Skeletal muscle satellite cell (primary cell): ENCODE measurements around the gene TMEM50B.

Source experiments
- H3K27me3 ChIP-seq: 2 replicates; pipeline ENCODE4 v1.7.0; 2013; ENCODE audit warnings: low read length; ENCODE audit not compliant: control insufficient read depth, insufficient read depth
- H3K36me3 ChIP-seq: 2 replicates; pipeline ENCODE4 v1.7.0; 2013; ENCODE audit warnings: mild to moderate bottlenecking, control low read depth, low read length; ENCODE audit not compliant: insufficient read depth
- H3K4me1 ChIP-seq: 2 replicates; pipeline ENCODE4 v1.7.0; 2013; ENCODE audit warnings: low read length; ENCODE audit not compliant: control insufficient read depth, insufficient read depth
- H3K4me2 ChIP-seq: 2 replicates; pipeline ENCODE4 v1.7.0; 2013; ENCODE audit warnings: mild to moderate bottlenecking, low read length
- H3K4me3 ChIP-seq: 2 replicates; pipeline ENCODE4 v1.7.0; 2013; ENCODE audit warnings: low read length
- H3K9ac ChIP-seq: 2 replicates; pipeline ENCODE4 v1.7.0; 2013; ENCODE audit warnings: mild to moderate bottlenecking, low read depth, low read length, moderate library complexity
- H3K9me3 ChIP-seq: replicated peaks from 2 replicates; pipeline ENCODE4 v1.7.0; 2013; ENCODE audit warnings: mild to moderate bottlenecking, control low read depth, low read length

The TMEM50B gene

GRCh38 chr21:33495743-33496142 lies 16.0 kb upstream of the TMEM50B start:
- Histone ChIP-seq H3K4me2 (no peak overlapping the region), H3K4me1 (peaks cover 4% of the 10 kb centered on the region), H3K27me3 (peaks cover 5% of the 10 kb centered on the region), H3K9ac (no peak overlapping the region), H3K9me3 (no peaks in the 10 kb centered on the region), H3K36me3 (no peaks in the 10 kb centered on the region), H3K4me3 (no peak overlapping the region)

DNA sequence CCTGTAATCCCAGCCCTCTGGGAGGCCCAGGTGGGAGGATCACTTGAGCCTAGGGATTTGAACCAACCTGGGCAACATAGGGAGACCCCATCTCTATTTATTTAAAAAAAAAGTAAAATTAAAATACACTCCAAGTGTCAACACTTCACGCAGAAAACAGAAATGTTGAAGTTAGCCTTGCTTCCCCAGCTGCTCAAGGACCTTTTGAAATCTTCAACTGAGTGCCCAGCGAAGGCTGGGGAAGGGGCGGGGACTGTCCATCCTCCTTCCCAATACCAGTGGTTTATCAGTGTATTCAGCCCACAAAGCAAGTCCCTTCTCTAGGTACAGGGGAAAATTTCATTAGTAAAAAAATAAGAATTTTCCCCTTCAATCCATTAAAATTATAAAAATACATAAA lies 14.0 kb upstream of the TMEM50B start:
- Histone ChIP-seq H3K4me2 (no peak overlapping the region), H3K9me3 (no peaks in the 10 kb centered on the region), H3K4me1 (peaks cover 6% of the 10 kb centered on the region), H3K27me3 (peaks cover 5% of the 10 kb centered on the region), H3K4me3 (no peak overlapping the region), H3K9ac (no peak overlapping the region), H3K36me3 (no peaks in the 10 kb centered on the region)

DNA sequence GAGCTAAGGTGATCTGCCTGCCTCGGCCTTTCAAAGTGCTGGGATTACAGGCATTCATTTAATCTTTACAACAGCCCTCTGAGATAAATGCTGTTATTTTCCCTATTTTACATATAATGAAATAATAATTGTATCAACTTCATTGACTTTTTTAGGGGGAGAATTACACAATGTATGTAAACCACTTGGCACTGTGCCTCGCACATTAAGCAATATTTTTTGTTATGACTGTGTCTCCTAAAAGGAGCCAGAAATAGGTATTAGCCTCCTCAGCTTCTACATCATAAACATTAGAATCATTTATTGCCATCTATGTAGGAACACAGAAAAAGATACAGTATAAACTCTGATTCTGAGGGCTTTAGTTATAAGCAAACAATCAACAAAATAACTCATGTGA lies 12.8 kb upstream of the TMEM50B start:
- Histone ChIP-seq H3K27me3 (peaks cover 5% of the 10 kb centered on the region), H3K4me1 (peaks cover 6% of the 10 kb centered on the region), H3K9ac (no peak overlapping the region), H3K9me3 (no peaks in the 10 kb centered on the region), H3K4me3 (no peak overlapping the region), H3K36me3 (no peaks in the 10 kb centered on the region), H3K4me2 (no peak overlapping the region)

DNA sequence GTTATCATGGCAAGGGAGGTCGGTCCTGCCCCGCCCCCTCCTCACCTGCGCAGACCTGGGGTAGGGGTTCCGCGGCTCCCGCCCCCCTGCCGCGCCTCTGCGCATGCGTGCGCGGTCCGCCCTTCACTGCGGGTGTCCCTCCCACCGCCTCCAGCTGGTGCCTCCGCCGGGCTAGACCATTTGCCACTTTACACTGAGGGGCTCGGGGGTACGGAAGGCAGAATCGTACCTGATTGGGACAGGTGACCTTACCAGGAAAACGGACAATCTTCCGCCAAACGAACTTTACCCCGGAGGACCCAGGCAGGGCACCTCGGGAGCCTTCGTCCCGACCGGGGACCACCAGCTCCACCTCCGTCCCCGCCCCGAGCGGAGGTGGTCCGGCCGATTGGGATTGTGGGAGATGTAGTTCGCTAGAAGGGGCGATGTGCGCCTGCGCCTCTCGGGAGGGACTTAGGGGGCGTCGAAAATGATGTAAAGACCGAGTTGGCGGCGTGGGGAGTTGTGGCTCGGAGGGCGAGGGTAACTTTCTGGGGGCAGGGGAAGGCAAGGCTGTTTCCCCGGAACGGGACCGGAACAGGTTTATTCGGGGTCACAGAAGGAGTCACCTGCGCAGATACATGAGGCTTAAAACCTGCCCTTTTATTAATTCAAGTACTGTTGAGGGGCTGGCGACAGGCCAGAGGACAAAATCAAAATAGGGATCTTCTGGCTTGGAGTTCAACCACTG lies 11.8 kb upstream of the TMEM50B start, which contains the start of gene DNAJC28:
Gene DNAJC28 (minus strand): TSS at position 344 of the 730 bp plus-strand sequence. CDS start 2,323 bp downstream, outside the sequence.
- Histone ChIP-seq H3K9ac (peak within 1 kb of the TSS; percentile 90), H3K4me3 (peak within 1 kb of the TSS; percentile 97), H3K36me3 (no peaks in the 10 kb centered on the region), H3K9me3 (no peaks in the 10 kb centered on the region), H3K27me3 (peaks cover 1% of the 10 kb centered on the region), H3K4me1 (peaks cover 6% of the 10 kb centered on the region), H3K4me2 (peak within 1 kb of the TSS; percentile 97)

- peak overlapping the region; percentile 90 for H3K9ac ChIP-seq
- no peaks in the 10 kb centered on the region for H3K36me3 ChIP-seq
- peak overlapping the region; percentile 97 for H3K4me3 ChIP-seq
- peaks cover 6% of the 10 kb centered on the region for H3K4me1 ChIP-seq
- H3K4me2 ChIP-seq, result peak overlapping the region; percentile 97
- H3K9me3 ChIP-seq, result no peaks in the 10 kb centered on the region
- H3K27me3 ChIP-seq, result no peaks in the 10 kb centered on the region
Measured at GRCh38 chr21:33490991-33491372, 11.2 kb upstream of the TMEM50B start.

DNA sequence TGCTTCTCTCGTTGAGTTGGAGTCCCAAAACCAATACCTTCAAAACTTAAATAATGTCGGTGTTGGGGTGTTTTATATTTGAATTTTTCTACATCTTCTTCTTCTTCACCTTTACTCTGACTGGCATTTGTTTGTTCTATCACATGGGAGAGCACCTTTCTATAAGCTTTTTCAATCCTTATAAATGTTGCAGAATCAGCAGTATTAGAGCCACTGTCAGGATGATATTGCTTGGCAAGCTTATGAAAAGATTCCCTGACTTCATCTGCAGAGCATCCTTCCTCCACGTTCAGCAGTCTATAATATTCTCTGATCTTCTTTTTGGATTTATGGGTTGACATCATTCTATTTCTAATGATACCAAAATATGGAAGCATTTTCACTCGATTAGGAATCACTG lies 9.2 kb upstream of the TMEM50B start:
- no peak overlapping the region for H3K4me3 ChIP-seq
- H3K4me1 ChIP-seq, result peaks cover 6% of the 10 kb centered on the region
- no peaks in the 10 kb centered on the region for H3K9me3 ChIP-seq
- H3K36me3 ChIP-seq, result no peaks in the 10 kb centered on the region
- H3K9ac ChIP-seq, result no peak overlapping the region
- no peak overlapping the region for H3K4me2 ChIP-seq
- no peaks in the 10 kb centered on the region for H3K27me3 ChIP-seq

- H3K27me3 ChIP-seq, result no peaks in the 10 kb centered on the region
- H3K9ac ChIP-seq, result no peak overlapping the region
- no peaks in the 10 kb centered on the region for H3K36me3 ChIP-seq
- H3K4me3 ChIP-seq, result no peak overlapping the region
- H3K9me3 ChIP-seq, result no peaks in the 10 kb centered on the region
- no peak overlapping the region for H3K4me2 ChIP-seq
- peaks cover 6% of the 10 kb centered on the region for H3K4me1 ChIP-seq
Measured at GRCh38 chr21:33487996-33488395, 8.2 kb upstream of the TMEM50B start.

- Histone ChIP-seq H3K9me3 (no peaks in the 10 kb centered on the region), H3K4me2 (no peak overlapping the region), H3K27me3 (no peaks in the 10 kb centered on the region), H3K4me1 (peaks cover 7% of the 10 kb centered on the region), H3K9ac (no peak overlapping the region), H3K36me3 (no peaks in the 10 kb centered on the region), H3K4me3 (no peak overlapping the region)
Measured at GRCh38 chr21:33481314-33481943, 1.7 kb upstream of the TMEM50B start.

GRCh38 chr21:33480481-33481103 lies 818 bp upstream of the TMEM50B start:
- Histone ChIP-seq H3K27me3 (no peaks in the 10 kb centered on the region), H3K4me2 (peak overlapping the region; percentile 78), H3K9me3 (no peaks in the 10 kb centered on the region), H3K4me3 (peak overlapping the region; percentile 79), H3K4me1 (peaks cover 7% of the 10 kb centered on the region), H3K36me3 (no peaks in the 10 kb centered on the region), H3K9ac (peak overlapping the region; percentile 82)

DNA sequence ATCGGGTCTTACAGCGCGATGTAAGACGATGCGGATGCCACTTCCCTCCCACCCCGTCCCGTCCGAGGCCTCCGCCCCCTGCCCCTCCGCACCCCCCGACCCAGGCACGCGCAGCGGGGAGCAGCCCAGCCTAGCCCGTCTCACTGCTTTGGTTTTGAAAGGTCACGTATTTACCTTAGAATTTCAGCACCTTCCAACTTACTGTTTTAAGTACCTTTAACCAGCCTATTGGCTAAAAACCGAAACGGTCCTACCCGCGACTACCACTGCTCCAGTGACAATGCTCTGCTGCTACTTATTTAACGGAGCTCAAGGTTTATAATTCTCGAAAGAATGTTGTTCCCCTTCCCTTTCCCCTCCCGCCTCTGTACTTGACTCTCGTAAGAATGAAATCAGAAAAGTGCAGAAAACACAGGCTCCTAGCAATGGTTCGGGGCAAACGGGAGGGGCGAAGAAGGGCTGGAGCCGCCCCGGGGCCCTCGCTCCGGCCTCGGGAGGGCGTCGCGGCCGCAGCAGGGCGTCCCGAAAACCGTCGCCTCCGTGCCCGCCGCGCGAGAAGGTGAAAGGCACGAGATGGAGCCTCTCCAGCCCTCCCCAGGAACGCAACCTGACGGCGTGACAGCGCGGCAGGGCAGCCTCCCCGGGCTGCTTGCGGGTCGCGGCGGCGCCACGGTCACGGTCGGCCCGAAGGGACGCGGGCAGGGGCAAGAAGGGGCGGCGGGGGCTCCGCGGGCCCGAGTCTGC lies 667 bp downstream of the TMEM50B start:
- Histone ChIP-seq H3K4me2 (peak overlapping the region; percentile 86), H3K4me1 (peaks cover 7% of the 10 kb centered on the region), H3K4me3 (peak overlapping the region; percentile 80), H3K27me3 (no peaks in the 10 kb centered on the region), H3K9me3 (no peaks in the 10 kb centered on the region), H3K9ac (peak overlapping the region; percentile 95), H3K36me3 (no peaks in the 10 kb centered on the region)

DNA sequence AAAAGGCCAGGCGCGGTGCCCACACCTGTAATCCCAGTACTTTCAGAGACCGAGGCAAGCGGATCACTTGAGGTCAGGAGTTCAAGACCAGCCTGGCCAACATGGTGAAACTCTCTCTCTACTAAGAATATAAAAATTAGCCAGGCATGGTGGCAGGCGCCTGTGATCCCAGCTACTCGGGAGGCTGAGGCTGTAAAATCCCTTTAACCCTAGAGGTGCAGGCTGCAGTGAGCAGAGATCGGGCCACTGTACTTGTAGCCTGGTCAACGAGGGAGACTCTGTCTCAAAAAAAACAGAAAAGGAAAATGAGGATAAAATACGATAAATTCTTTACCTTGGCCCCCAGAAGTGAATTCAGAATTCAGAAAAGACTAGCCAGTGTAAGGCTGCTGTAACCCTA lies 1.6 kb downstream of the TMEM50B start:
- peak overlapping the region; percentile 95 for H3K9ac ChIP-seq
- H3K27me3 ChIP-seq, result no peaks in the 10 kb centered on the region
- H3K9me3 ChIP-seq, result no peaks in the 10 kb centered on the region
- peak overlapping the region; percentile 86 for H3K4me2 ChIP-seq
- no peaks in the 10 kb centered on the region for H3K36me3 ChIP-seq
- H3K4me1 ChIP-seq, result peaks cover 7% of the 10 kb centered on the region
- H3K4me3 ChIP-seq, result peak overlapping the region; percentile 80
